HUDEP-2 (cell line): ENCODE data around the gene TMEM178B.

ENCODE experiments used
- DNase-seq, 76 experiments: peaks; one replicate each; lab custom pipeline; 2025; ENCODE audit not compliant: unreplicated experiment in 76 of 76; lab: John Stamatoyannopoulos, UW

The TMEM178B gene

GRCh38 chr7:141251957-141252356 is 178.1 kb downstream of the TMEM178B start:
- no peak for DNase-seq

GRCh38 chr7:141257597-141257996 is 183.7 kb downstream of the TMEM178B start:
- no peak for DNase-seq

- no peak for DNase-seq
These were observed 184.7 kb downstream of the TMEM178B start for GRCh38 chr7:141258559-141258958.

- peak in 1 of 76 experiments; percentile 7 for DNase-seq
These were observed 188.5 kb downstream of the TMEM178B start for GRCh38 chr7:141262101-141263090.

- no peak for DNase-seq
These were observed 189.6 kb downstream of the TMEM178B start for GRCh38 chr7:141263508-141263907.

- DNase-seq: no peak
These were observed 190.1 kb downstream of the TMEM178B start for GRCh38 chr7:141263983-141264382.

- DNase-seq: no peak
These were observed 190.6 kb downstream of the TMEM178B start for GRCh38 chr7:141264511-141264910.

- no peak for DNase-seq
These were observed 191.8 kb downstream of the TMEM178B start for GRCh38 chr7:141265668-141266067.

- no peak for DNase-seq
These were observed 194.8 kb downstream of the TMEM178B start for GRCh38 chr7:141268614-141269013.

- DNase-seq: no peak
These were observed 197.6 kb downstream of the TMEM178B start for GRCh38 chr7:141271451-141271850.

GRCh38 chr7:141272417-141272816 is 198.6 kb downstream of the TMEM178B start:
- DNase-seq: no peak

GRCh38 chr7:141275350-141275749 is 201.5 kb downstream of the TMEM178B start:
- no peak for DNase-seq

- DNase-seq: no peak
These were observed 202.2 kb downstream of the TMEM178B start for GRCh38 chr7:141276031-141276430.

GRCh38 chr7:141280100-141280499 is 206.2 kb downstream of the TMEM178B start:
- no peak for DNase-seq

- DNase-seq: no peak
These were observed 207.4 kb downstream of the TMEM178B start for GRCh38 chr7:141281311-141281710.

- no peak for DNase-seq
These were observed 212.7 kb downstream of the TMEM178B start for GRCh38 chr7:141286522-141286921.

GRCh38 chr7:141287936-141288335 is 214.1 kb downstream of the TMEM178B start:
- DNase-seq: no peak

GRCh38 chr7:141288626-141289025 is 214.8 kb downstream of the TMEM178B start:
- no peak for DNase-seq

GRCh38 chr7:141290365-141290764 is 216.5 kb downstream of the TMEM178B start:
- no peak for DNase-seq

GRCh38 chr7:141290973-141291372 is 217.1 kb downstream of the TMEM178B start:
- no peak for DNase-seq

GRCh38 chr7:141291541-141291940 is 217.7 kb downstream of the TMEM178B start:
- no peak for DNase-seq

GRCh38 chr7:141294143-141294829 is 220.4 kb downstream of the TMEM178B start:
- DNase-seq: no peak
